T-helper 2 cell treated with Interferon-gamma antibody and Interleukin-4, amounts not matched to agents 5 μg/mL and 100 μg/mL, for 36 hours (primary cell): ENCODE data around the gene RPS26.
"Not testable (repeated sequence)": the region's sequence is repeated elsewhere in the genome, so short reads cannot be mapped to it uniquely, and the experiment has no call there.

ENCODE experiments used
- DNase-seq: peaks from one replicate; pipeline ENCODE4 v3.0.0; 2021; ENCODE audit warnings: low spot score
- H3K27ac Mint-ChIP-seq: one replicate; pipeline ENCODE4 v1.8.0; 2021; ENCODE audit warnings: mild to moderate bottlenecking, mixed read lengths
- H3K27me3 Mint-ChIP-seq: one replicate; pipeline ENCODE4 v1.8.0; 2021; ENCODE audit warnings: low read depth, mixed read lengths
- H3K36me3 Mint-ChIP-seq: one replicate; pipeline ENCODE4 v1.8.0; 2021; ENCODE audit warnings: low read depth, mixed read lengths
- H3K4me1 Mint-ChIP-seq: one replicate; pipeline ENCODE4 v1.8.0; 2021; ENCODE audit warnings: low read depth, mixed read lengths
- H3K4me3 Mint-ChIP-seq: one replicate; pipeline ENCODE4 v1.8.0; 2022; ENCODE audit warnings: mild to moderate bottlenecking, moderate library complexity, mixed read lengths
- H3K9me3 Mint-ChIP-seq: one replicate; pipeline ENCODE4 v1.8.0; 2021; ENCODE audit warnings: mixed read lengths

The RPS26 gene

GRCh38 chr12:56037161-56037560, 4.6 kb upstream of the RPS26 start:
- H3K4me3 Mint-ChIP-seq = no peak overlapping the region
- peaks cover 36% of the 10 kb centered on the region for H3K36me3 Mint-ChIP-seq
- H3K27me3 Mint-ChIP-seq = no peaks in the 10 kb centered on the region
- H3K9me3 Mint-ChIP-seq = no peaks in the 10 kb centered on the region
- H3K4me1 Mint-ChIP-seq = peaks cover 25% of the 10 kb centered on the region
- DNase-seq = no peak
- H3K27ac Mint-ChIP-seq = peak overlapping the region; percentile 66

DNA sequence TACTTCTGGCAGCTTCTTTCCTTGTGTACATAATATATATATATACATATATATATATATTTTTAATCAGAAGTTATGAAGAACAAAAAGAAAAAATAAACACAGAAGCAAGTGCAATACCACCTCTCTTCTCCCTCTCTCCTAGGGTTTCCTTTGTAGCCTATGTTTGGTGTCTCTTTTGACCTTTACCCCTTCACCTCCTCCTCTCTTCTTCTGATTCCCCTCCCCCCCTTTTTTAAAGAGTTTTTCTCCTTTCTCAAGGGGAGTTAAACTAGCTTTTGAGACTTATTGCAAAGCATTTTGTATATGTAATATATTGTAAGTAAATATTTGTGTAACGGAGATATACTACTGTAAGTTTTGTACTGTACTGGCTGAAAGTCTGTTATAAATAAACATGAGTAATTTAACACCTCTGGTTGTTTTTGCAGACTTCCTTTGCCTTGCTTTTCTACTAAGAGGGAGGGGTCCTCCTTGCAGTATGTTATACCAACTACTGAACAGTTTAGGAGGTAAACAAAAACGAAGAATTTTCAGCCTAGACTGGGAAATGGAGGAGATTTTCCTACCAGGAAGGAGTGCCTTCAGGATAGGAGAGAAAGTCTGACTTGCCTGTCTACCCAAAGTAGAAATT, 3.6 kb upstream of the RPS26 start:
- H3K36me3 Mint-ChIP-seq = peaks cover 36% of the 10 kb centered on the region
- DNase-seq = no peak
- no peaks in the 10 kb centered on the region for H3K27me3 Mint-ChIP-seq
- H3K4me3 Mint-ChIP-seq = no peak overlapping the region
- peaks cover 25% of the 10 kb centered on the region for H3K4me1 Mint-ChIP-seq
- H3K9me3 Mint-ChIP-seq = no peaks in the 10 kb centered on the region
- no peak overlapping the region for H3K27ac Mint-ChIP-seq

- DNase-seq = peak; percentile 32
- H3K4me1 Mint-ChIP-seq = peaks cover 31% of the 10 kb centered on the region
- no peaks in the 10 kb centered on the region for H3K9me3 Mint-ChIP-seq
- H3K4me3 Mint-ChIP-seq = peak overlapping the region; percentile 96
- no peaks in the 10 kb centered on the region for H3K27me3 Mint-ChIP-seq
- H3K27ac Mint-ChIP-seq = peak overlapping the region; percentile 32
- H3K36me3 Mint-ChIP-seq = peaks cover 42% of the 10 kb centered on the region
Measured at GRCh38 chr12:56040151-56040550, 1.6 kb upstream of the RPS26 start.

DNA sequence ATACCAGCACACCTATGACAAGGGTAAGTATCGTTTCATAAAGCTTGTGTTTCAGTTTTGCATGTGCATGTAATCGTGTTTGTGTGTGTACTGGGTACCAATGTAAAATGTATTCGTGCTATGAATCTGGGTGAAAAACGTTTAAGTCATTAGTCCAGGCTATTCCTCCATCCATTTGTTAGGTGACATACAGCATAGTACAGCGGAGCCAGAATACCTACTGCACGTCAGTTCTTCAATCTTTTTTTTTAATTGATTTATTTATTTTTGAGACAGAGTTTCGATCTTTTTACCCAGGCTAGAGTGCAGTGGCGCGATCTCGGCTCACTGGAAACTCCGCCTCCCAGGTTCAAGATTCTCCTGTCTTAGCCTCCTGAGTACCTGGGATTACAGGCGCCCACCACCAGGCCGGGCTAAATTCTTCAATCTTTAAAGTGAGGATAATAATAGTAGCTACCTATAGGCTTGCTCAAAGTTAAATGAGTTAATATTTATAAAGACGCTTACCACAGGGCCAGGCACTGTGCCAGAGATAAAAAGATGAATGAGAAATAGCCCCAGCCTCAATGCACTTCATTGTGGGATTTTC, 661 bp upstream of the RPS26 start:
- peak overlapping the region; percentile 96 for H3K4me3 Mint-ChIP-seq
- peaks cover 31% of the 10 kb centered on the region for H3K4me1 Mint-ChIP-seq
- peak overlapping the region; percentile 97 for H3K27ac Mint-ChIP-seq
- DNase-seq = no peak
- no peaks in the 10 kb centered on the region for H3K9me3 Mint-ChIP-seq
- H3K27me3 Mint-ChIP-seq = no peaks in the 10 kb centered on the region
- H3K36me3 Mint-ChIP-seq = peaks cover 36% of the 10 kb centered on the region

DNA sequence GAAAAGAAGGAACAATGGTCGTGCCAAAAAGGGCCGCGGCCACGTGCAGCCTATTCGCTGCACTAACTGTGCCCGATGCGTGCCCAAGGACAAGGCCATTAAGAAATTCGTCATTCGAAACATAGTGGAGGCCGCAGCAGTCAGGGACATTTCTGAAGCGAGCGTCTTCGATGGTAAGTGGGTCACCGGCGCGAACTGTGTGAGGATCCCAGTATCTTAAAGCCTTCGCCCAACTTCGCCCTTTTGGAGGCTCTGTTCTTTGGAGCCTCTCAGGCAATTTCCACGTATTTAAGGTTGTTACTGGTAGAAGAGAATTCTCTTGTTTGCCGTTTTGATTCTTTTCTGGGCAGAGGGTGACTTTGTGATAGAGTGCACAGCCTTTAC, 704 bp downstream of the RPS26 start:
- H3K4me3 Mint-ChIP-seq = peak overlapping the region; percentile 96
- DNase-seq, H3K9me3 Mint-ChIP-seq, H3K27me3 Mint-ChIP-seq: not testable (repeated sequence)
- H3K4me1 Mint-ChIP-seq = peaks cover 35% of the 10 kb centered on the region
- peak overlapping the region; percentile 97 for H3K27ac Mint-ChIP-seq
- peaks cover 38% of the 10 kb centered on the region for H3K36me3 Mint-ChIP-seq

- Mint-ChIP-seq H3K36me3 (peaks cover 38% of the 10 kb centered on the region), H3K27ac (peak overlapping the region; percentile 97), H3K4me3 (peak overlapping the region; percentile 96), H3K4me1 (peaks cover 31% of the 10 kb centered on the region), H3K9me3 (no peaks in the 10 kb centered on the region), H3K27me3 (no peaks in the 10 kb centered on the region)
- DNase-seq = no peak
Measured at GRCh38 chr12:56042843-56043242, 1.1 kb downstream of the RPS26 start.

GRCh38 chr12:56046027-56046780, 4.5 kb downstream of the RPS26 start:
- H3K27me3 Mint-ChIP-seq = no peaks in the 10 kb centered on the region
- DNase-seq = no peak
- H3K4me3 Mint-ChIP-seq = no peak overlapping the region
- peaks cover 34% of the 10 kb centered on the region for H3K36me3 Mint-ChIP-seq
- peaks cover 18% of the 10 kb centered on the region for H3K4me1 Mint-ChIP-seq
- no peaks in the 10 kb centered on the region for H3K9me3 Mint-ChIP-seq
- peak overlapping the region; percentile 53 for H3K27ac Mint-ChIP-seq

- H3K4me3 Mint-ChIP-seq = no peak overlapping the region
- peaks cover 4% of the 10 kb centered on the region for H3K27me3 Mint-ChIP-seq
- no peak for DNase-seq
- H3K36me3 Mint-ChIP-seq = no peaks in the 10 kb centered on the region
- peaks cover 5% of the 10 kb centered on the region for H3K4me1 Mint-ChIP-seq
- H3K9me3 Mint-ChIP-seq = peaks cover 4% of the 10 kb centered on the region
- H3K27ac Mint-ChIP-seq = no peak overlapping the region
Measured at GRCh38 chr12:56053407-56053893, 11.7 kb downstream of the RPS26 start.

- H3K36me3 Mint-ChIP-seq, H3K27ac Mint-ChIP-seq, H3K4me1 Mint-ChIP-seq, DNase-seq, H3K9me3 Mint-ChIP-seq, H3K4me3 Mint-ChIP-seq: not testable (repeated sequence)
- H3K27me3 Mint-ChIP-seq = peaks cover 19% of the 10 kb centered on the region
Measured at GRCh38 chr12:56059964-56060363, 18.2 kb downstream of the RPS26 start.

DNA sequence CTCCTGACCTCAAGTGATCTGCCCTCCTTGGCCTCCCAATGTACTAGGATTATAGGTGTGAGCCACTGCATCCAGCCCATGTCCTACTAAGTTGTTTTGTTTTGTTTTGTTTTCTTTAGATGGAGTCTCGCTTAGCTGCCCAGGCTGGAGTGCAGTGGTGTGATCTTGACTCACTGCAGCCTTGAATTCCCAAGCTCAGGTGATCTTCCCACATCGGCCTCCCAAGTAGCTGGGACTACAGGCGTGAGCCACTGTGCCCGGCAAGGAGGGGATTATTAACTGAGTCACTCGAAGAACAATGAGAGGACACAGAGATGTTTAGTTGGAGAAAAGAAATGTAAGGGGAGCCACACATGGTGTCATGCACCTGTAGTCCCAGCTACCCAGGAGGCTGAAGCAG, 20.3 kb downstream of the RPS26 start:
- H3K36me3 Mint-ChIP-seq = no peaks in the 10 kb centered on the region
- H3K27ac Mint-ChIP-seq = no peak overlapping the region
- peaks cover 19% of the 10 kb centered on the region for H3K27me3 Mint-ChIP-seq
- no peak for DNase-seq
- H3K9me3 Mint-ChIP-seq = peaks cover 4% of the 10 kb centered on the region
- H3K4me3 Mint-ChIP-seq = no peak overlapping the region
- no peaks in the 10 kb centered on the region for H3K4me1 Mint-ChIP-seq

GRCh38 chr12:56062996-56063395, 21.3 kb downstream of the RPS26 start:
- Mint-ChIP-seq H3K9me3 (peaks cover 4% of the 10 kb centered on the region), H3K4me3 (no peak overlapping the region), H3K27me3 (peaks cover 19% of the 10 kb centered on the region), H3K27ac (no peak overlapping the region), H3K4me1 (no peaks in the 10 kb centered on the region), H3K36me3 (no peaks in the 10 kb centered on the region)
- no peak for DNase-seq

GRCh38 chr12:56071648-56072047, 29.9 kb downstream of the RPS26 start:
- H3K4me1 Mint-ChIP-seq = peaks cover 4% of the 10 kb centered on the region
- H3K27me3 Mint-ChIP-seq = peaks cover 3% of the 10 kb centered on the region
- H3K9me3 Mint-ChIP-seq = no peaks in the 10 kb centered on the region
- H3K36me3 Mint-ChIP-seq = no peaks in the 10 kb centered on the region
- DNase-seq = no peak
- H3K27ac Mint-ChIP-seq = no peak overlapping the region
- H3K4me3 Mint-ChIP-seq = no peak overlapping the region

DNA sequence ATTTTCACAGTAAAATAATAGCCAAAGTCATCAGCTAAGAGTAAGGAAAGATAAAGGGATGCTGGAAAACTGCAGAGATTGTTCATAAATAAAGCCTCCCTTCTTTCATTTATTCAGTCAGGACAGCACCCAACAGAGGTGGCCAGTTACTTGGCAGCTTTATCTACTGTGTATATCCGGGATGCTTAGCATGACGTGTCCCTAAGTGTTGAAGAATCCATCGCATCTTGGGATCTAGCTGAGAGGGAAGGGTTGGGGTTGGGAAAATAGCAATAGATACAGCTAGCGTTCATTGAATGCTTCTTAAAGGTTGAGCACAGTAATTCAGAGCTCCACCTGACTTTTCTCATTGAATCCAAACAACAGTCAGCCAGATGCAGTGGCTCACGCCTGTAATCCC, 32.7 kb downstream of the RPS26 start:
- Mint-ChIP-seq H3K4me1 (peaks cover 7% of the 10 kb centered on the region), H3K36me3 (no peaks in the 10 kb centered on the region), H3K27ac (no peak overlapping the region), H3K27me3 (peaks cover 10% of the 10 kb centered on the region), H3K4me3 (no peak overlapping the region), H3K9me3 (no peaks in the 10 kb centered on the region)
- no peak for DNase-seq

DNA sequence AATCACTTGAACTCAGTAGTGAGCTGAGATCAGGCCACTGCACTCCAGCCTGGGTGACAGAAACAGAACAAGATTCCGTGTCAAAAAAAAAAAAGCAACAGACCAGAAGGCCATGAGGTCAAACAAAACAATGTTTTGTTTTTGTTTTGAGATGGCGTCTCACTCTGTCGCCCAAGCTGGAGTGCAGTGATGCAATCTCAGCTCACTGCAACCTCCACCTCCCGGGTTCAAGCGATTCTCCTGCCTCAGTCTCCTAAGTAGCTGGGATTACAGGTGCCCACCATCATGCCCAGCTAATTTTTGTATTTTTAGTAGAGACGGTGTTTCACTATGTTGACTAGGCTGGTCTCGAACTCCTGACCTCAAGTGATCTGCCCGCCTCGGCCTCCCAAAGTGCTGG, 36.2 kb downstream of the RPS26 start:
- H3K27me3 Mint-ChIP-seq = peaks cover 34% of the 10 kb centered on the region
- not testable (repeated sequence) for H3K4me1 Mint-ChIP-seq, H3K36me3 Mint-ChIP-seq, H3K4me3 Mint-ChIP-seq, DNase-seq, H3K9me3 Mint-ChIP-seq, H3K27ac Mint-ChIP-seq
